ENCODE measurements around the gene ASTN2.

Gene ASTN2

DNA sequence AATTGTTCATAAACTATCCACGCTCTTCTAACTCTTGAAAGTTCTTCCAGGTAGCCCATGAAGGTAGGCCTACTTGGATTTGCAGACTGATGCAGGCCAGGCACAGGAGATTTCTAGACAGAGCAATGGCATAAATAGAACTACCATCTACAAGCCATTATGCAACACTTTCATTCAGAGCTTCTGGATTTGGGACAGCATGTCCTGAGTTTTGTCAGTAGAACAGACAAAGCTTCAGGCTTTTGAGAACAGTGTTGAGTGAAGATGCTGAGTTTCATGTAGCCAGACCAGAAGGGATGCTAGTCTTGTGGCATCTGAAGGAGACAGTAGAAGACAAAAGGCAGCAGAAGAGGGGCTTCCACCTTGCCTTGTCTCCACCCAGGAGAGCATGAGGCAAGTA is 531.2 kb downstream of the ASTN2 start:
- TF ChIP-seq, protein P1, sequence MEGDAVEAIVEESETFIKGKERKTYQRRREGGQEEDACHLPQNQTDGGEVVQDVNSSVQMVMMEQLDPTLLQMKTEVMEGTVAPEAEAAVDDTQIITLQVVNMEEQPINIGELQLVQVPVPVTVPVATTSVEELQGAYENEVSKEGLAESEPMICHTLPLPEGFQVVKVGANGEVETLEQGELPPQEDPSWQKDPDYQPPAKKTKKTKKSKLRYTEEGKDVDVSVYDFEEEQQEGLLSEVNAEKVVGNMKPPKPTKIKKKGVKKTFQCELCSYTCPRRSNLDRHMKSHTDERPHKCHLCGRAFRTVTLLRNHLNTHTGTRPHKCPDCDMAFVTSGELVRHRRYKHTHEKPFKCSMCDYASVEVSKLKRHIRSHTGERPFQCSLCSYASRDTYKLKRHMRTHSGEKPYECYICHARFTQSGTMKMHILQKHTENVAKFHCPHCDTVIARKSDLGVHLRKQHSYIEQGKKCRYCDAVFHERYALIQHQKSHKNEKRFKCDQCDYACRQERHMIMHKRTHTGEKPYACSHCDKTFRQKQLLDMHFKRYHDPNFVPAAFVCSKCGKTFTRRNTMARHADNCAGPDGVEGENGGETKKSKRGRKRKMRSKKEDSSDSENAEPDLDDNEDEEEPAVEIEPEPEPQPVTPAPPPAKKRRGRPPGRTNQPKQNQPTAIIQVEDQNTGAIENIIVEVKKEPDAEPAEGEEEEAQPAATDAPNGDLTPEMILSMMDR (conservative IDR thresholded peaks at IDR 0.05; ENCODE audit: low read length) = no peak
- H3K4me3 ChIP-seq (ENCODE audit: low read length) = no peak overlapping the region
- no peak for DNase-seq (ENCODE audit: low read depth)

DNA sequence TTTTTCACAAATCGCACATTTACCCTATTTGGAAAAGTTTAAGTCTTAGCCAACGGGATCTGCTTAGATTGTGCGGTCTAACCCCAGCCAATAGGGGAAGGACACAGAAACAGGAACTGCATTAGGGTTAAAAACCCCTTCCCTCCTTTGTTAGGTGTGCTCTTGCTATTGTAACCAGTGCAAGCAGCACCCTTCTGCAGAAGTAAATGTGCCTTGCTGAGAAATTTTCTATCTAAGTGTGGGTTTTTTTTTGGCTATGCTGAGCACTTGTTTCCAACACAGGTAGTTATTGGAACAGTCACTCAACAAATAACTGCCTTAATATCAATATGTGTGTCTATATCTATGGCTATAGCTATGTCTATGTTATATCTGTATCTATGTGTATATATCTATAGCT is 537.8 kb downstream of the ASTN2 start:
- no peak overlapping the region for H3K4me3 ChIP-seq (ENCODE audit: low read length)
- no peak for DNase-seq (ENCODE audit: low read depth)
- TF ChIP-seq, protein P1 (conservative IDR thresholded peaks at IDR 0.05; ENCODE audit: low read length) = no peak

DNA sequence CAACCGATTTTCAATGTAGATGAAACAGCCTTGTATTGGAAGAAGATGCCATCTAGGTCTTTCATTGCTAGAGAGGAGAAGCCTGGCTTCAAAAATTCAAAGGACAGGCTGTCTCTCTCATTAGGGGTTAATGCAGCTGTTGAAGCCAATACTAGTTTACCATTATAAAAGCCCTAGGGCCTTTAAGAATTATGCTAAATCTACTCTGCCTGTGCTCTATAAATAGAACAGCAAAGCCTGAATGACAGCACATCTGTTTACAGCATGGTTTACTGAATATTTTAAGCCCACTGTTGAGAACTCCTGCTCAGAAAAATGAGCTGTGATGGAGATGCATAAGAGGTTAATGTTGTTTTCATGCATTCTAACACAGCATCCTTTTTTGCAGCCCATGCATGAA is 539.3 kb downstream of the ASTN2 start:
- no peak overlapping the region for H3K4me3 ChIP-seq (ENCODE audit: low read length)
- DNase-seq (ENCODE audit: low read depth) = no peak
- TF ChIP-seq, protein P1 (conservative IDR thresholded peaks at IDR 0.05; ENCODE audit: low read length) = no peak

DNA sequence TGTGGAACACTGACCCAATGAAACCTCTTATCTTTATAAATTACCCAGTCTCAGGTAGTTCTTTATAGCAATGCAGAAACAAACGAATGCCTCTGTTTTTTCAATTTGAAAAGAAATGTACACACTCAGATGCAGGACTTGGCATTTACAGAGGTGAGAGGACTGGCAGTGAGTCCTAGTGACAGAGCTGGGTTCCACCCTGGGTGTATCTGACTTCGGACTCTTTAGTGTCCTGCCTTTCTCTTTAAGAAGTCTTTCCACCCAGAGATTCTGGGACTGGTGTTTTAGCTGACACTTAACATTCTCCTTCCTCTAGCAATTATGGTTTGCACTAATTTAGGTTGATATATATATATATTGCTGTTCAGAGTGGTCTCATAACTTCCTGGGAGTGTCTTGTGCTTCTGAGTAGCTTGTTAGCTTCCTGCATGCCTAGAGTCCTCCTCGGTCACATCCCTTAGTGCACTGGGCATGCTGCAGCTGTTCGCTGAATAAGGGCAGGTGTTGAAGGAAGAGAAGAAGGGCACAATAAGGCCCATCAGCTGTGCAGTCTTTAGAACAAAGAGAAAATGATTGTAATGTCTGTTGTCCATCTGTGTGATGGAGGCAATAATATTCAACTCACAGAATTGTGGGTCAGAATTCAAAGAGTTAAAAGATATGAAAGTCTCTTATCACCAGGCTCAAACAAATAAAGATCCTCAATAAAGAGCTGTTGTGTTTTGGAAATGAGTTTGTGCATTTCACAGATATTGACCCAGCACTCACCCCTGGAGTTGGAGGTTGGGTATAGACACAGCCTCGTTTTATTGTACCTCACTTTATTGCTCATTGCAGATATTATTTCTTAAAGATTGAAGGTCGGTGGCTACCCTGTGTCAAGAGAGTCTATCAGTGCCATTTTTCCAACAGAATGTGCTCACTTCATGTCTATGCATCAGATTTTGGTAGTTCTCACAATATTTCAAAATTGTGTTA is 540.6 kb downstream of the ASTN2 start:
- no peak for DNase-seq (ENCODE audit: low read depth)
- H3K4me3 ChIP-seq (ENCODE audit: low read length) = no peak overlapping the region
- TF ChIP-seq, protein P1 (conservative IDR thresholded peaks at IDR 0.05; ENCODE audit: low read length) = no peak

DNA sequence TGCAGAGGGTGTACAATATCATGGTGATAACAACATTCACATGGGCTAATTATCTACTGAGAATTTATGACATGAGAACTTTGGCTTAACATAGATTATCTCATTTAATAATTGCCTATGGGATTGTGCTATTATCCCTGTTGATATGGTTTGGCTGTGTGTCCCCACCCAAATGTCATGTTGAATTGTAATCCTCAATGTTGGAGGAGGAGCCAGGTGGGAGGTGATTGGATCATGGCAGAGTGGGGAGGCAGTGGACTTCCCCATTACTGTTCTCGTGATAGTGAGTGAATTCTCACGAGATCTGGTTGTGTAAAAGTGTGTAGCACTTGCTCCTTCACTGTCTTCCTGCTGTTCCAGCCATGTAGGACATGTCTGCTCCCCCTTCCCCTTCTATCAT is 541.4 kb downstream of the ASTN2 start:
- H3K4me3 ChIP-seq (ENCODE audit: low read length) = no peak overlapping the region
- no peak for DNase-seq (ENCODE audit: low read depth)
- TF ChIP-seq, protein P1 (conservative IDR thresholded peaks at IDR 0.05; ENCODE audit: low read length) = no peak

DNA sequence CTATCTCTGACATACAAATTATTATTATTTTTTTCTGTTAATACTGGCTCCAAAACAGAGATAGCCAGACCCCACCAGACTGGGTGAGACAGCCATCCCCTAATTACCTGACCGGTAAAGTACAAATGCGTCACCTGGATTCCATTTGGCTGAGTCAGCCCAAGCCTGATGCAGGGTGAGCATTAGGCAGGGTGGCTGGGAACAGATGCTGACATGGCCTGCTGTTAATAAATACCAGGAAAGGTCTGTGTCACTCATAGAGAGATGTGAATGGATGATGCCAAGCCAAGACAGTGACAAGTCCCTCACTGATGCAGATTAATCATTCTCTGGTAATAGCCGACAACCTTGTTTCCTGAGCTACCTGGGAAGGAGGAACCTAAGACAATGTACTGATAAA is 544.3 kb downstream of the ASTN2 start:
- TF ChIP-seq, protein P1 (conservative IDR thresholded peaks at IDR 0.05; ENCODE audit: low read length) = no peak
- DNase-seq (ENCODE audit: low read depth) = no peak
- no peak overlapping the region for H3K4me3 ChIP-seq (ENCODE audit: low read length)

DNA sequence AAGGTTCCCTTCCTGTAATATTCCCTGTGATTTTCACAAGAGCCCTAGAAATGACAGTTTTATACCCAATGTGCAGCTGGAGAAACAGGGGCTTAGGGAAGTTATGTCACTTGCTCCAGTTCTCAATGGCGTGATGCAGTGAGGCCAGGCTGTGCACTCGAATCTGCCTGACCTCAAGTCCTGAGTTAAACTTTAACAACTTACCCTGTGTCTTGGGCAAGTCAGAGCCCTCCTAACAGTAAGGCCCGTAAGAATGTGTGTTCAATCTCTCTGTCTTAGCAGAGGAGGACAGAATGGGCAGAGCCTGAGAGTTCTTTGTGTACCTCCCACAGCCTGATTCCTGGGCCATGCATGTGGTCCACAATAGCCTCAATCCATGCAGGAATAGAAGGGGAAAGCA is 546.7 kb downstream of the ASTN2 start:
- DNase-seq (ENCODE audit: low read depth) = no peak
- no peak overlapping the region for H3K4me3 ChIP-seq (ENCODE audit: low read length)
- TF ChIP-seq, protein P1 (conservative IDR thresholded peaks at IDR 0.05; ENCODE audit: low read length) = no peak

All from AG10803 (cell line).